Upper lobe of left lung (tissue), 4 donors: Measurements from ENCODE around the gene PLEKHA5.

Experiments
- CTCF ChIP-seq, 6 experiments: fragments of 450-650 bp in 4 of 6; fragments of 200-600 bp in 2 of 6; sonication (generic) in 2 of 6; IDR thresholded peaks; one replicate each; pipeline ENCODE4 v1.5.1; 2016 to 2019; ENCODE audit warnings: antibody characterized with exemption in 6 of 6
- POLR2A ChIP-seq, 4 donors: fragments of 450-650 bp; IDR thresholded peaks; one replicate each; pipeline ENCODE4 v1.5.1; 2016 to 2017; ENCODE audit warnings: antibody characterized with exemption in 4 of 4, mild to moderate bottlenecking in 2 of 4
- POLR2AphosphoS5 ChIP-seq, 2 donors: sonication (generic); formaldehyde crosslinking; IDR thresholded peaks; one replicate each; pipeline ENCODE4 v1.5.1; 2017; ENCODE audit warnings: antibody characterized with exemption in 2 of 2

DNA sequence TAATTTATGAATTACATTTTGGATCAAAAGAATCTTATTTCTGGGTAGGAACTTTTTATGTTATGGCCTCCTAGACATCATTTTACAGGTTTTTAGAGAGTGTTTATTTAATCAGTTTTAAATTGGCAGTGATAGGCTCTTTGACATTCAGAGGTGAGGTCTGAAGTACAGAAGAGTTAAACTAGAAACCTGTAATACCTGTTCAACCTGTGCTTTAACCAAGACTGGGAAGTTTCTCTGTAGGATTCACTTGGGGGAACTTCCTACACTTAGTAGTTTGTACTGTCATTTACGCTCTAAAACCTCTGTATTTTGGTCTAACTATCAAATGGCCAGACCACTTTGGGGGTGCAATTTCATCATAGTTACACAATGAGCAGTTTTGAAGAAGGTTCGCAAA is 35.9 kb downstream of the PLEKHA5 start:
- TF ChIP-seq CTCF (IDR thresholded peaks at IDR 0.05) (no peak), POLR2A (IDR thresholded peaks at IDR 0.05) (no peak), POLR2AphosphoS5 (IDR thresholded peaks at IDR 0.05) (no peak)
